ENCODE data around the gene NRDE2.
"Not testable (repeated sequence)": the region's sequence is repeated elsewhere in the genome, so short reads cannot be mapped to it uniquely, and the experiment has no call there.

The NRDE2 gene

DNA sequence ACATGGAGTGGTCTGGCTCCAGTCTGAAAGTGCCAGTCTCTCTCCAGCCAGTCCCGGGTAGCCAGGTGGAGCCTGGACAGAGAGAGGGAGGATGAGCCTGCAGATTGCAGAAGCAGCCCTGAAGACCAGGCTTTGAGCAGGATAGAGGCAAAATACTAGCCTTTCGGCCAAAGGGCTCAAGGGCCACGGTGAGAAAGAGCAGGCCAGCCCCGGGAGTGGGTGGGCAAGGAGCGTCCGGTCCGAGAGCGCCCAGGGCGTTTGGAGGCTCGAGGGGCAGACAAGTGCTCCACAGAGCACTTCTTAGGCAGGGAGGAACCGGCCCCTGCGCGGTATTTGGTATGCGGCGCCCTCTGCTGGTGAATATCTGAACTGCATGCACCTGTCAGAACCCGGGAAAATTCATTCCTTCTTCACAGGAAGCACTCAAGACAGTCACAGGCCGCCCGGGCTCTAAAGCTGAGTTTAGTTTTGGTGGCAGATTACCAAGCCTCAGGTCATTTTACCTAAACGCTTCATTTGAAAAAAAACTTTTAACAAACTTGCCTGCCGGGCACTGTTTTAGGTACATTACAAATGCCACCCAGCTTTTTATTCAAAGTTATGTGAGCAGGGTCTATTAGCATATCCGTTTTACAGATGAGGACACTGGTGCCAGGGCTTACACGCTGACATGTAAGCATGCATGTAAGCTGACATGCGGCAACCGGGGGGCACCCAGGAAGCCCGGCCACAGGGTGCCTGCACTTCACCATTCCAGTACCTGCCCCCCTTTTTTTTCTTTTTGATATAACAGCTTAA lies 96.4 kb downstream of the NRDE2 start:
- H3K27me3 ChIP-seq (ENCODE audit: control insufficient read depth, insufficient read depth, low read length) = no peaks in the 10 kb centered on the region
- no peaks in the 10 kb centered on the region for H3K4me1 ChIP-seq (ENCODE audit: control insufficient read depth, insufficient read depth, low read length)
- no peak overlapping the region for H3K27ac ChIP-seq (ENCODE audit: low read depth, low read length)
- H3K4me3 ChIP-seq (ENCODE audit: low read length) = no peak overlapping the region
- H3K36me3 ChIP-seq (ENCODE audit: control insufficient read depth, insufficient read depth, low read length) = no peaks in the 10 kb centered on the region
- H3K9ac ChIP-seq (ENCODE audit: low read length) = no peak overlapping the region

DNA sequence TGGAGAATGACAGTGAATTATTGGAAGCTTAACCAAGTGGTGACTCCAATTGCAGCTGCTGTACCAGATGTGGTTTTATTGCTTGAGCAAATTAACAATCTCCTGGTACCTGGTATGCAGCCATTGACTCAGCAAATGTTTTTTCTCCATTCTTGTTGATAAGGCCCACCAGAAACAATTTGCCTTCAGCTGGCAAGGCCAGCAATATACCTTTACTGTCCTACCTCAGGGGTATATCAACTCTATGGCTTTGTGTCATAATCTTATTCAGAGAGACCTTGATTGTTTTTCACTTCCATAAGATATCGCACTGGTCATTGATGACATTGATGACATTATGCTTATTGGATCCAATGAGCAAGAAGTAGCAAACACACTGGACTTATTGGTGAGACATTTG lies 101.8 kb downstream of the NRDE2 start:
- H3K36me3 ChIP-seq (ENCODE audit: control insufficient read depth, insufficient read depth, low read length); H3K4me3 ChIP-seq (ENCODE audit: low read length); H3K27ac ChIP-seq (ENCODE audit: low read depth, low read length); H3K27me3 ChIP-seq (ENCODE audit: control insufficient read depth, insufficient read depth, low read length); H3K9ac ChIP-seq (ENCODE audit: low read length); H3K4me1 ChIP-seq (ENCODE audit: control insufficient read depth, insufficient read depth, low read length): not testable (repeated sequence)

DNA sequence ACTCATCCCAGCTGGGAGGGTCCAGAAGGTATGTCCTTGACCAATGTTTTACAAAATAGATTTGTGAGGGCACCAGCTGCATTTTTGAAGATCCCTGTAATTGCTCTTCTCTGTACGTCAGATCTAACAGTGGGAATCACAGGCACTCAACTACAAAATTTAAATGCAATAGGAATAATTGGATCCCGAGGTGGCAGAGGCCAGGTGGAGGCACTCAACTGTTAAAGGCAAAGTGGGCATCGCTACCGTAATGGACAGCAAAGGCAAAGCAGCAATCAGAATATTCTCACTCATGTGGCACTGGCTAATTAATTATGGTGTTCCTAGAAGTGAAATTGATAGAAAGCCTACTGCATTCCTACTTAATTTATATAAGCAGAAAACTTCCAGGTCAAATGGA lies 103.3 kb downstream of the NRDE2 start:
- no peak overlapping the region for H3K27ac ChIP-seq (ENCODE audit: low read depth, low read length)
- H3K9ac ChIP-seq (ENCODE audit: low read length) = no peak overlapping the region
- no peak overlapping the region for H3K4me3 ChIP-seq (ENCODE audit: low read length)

More for the DNA sequence above, 103.3 kb downstream of the NRDE2 start:
- no peaks in the 10 kb centered on the region for H3K4me1 ChIP-seq (ENCODE audit: control insufficient read depth, insufficient read depth, low read length)
- H3K27me3 ChIP-seq (ENCODE audit: control insufficient read depth, insufficient read depth, low read length) = no peaks in the 10 kb centered on the region
- no peaks in the 10 kb centered on the region for H3K36me3 ChIP-seq (ENCODE audit: control insufficient read depth, insufficient read depth, low read length)

All from rectal smooth muscle tissue (tissue), 1 donor.